ENCODE measurements around the gene ANKFN1.

ANKFN1 gene

GRCh38 chr17:56489980-56490379, 336.7 kb downstream of the ANKFN1 start:
- TF ChIP-seq CTCF (IDR thresholded peaks at IDR 0.05; ENCODE audit: low read depth, low read length): no peak
- H3K4me3 ChIP-seq (replicated peaks in 1 of 2; ENCODE audit: low read depth in 2 of 2, low read length in 2 of 2): no peak overlapping the region
- no peak for DNase-seq (ENCODE audit: low read depth in 2 of 2)

GRCh38 chr17:56495556-56495955, 342.3 kb downstream of the ANKFN1 start:
- no peak for DNase-seq (ENCODE audit: low read depth in 2 of 2)
- no peak for TF ChIP-seq CTCF (IDR thresholded peaks at IDR 0.05; ENCODE audit: low read depth, low read length)
- H3K4me3 ChIP-seq (replicated peaks in 1 of 2; ENCODE audit: low read depth in 2 of 2, low read length in 2 of 2): no peak overlapping the region

DNA sequence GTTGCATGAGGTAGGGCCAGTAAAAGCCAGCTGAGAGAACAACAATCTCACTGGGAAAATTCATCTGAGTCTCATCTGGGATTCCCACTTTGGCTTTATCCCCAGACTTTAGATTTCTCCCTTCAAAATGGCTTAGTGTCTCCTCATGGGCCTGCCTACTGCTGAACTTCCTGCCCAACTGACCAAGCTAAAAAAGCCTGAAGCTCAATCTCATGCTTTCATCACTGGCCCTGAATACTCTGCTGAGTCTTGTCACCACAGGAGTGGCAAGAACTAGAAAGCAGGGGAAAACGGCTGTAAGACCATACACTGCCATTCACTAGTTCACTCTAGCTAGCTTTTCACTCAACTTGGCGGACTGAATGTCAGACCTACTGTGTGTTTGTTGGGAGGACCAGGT, 343.9 kb downstream of the ANKFN1 start:
- DNase-seq (ENCODE audit: low read depth in 2 of 2): no peak
- no peak for TF ChIP-seq CTCF (IDR thresholded peaks at IDR 0.05; ENCODE audit: low read depth, low read length)
- H3K4me3 ChIP-seq (replicated peaks in 1 of 2; ENCODE audit: low read depth in 2 of 2, low read length in 2 of 2): no peak overlapping the region

GRCh38 chr17:56499799-56500388, 346.6 kb downstream of the ANKFN1 start:
- no peak for TF ChIP-seq CTCF (IDR thresholded peaks at IDR 0.05; ENCODE audit: low read depth, low read length)
- peak; percentile 7 to 38 for DNase-seq (ENCODE audit: low read depth in 2 of 2)
- no peak overlapping the region for H3K4me3 ChIP-seq (replicated peaks in 1 of 2; ENCODE audit: low read depth in 2 of 2, low read length in 2 of 2)

- DNase-seq (ENCODE audit: low read depth in 2 of 2): no peak
- no peak overlapping the region for H3K4me3 ChIP-seq (replicated peaks in 1 of 2; ENCODE audit: low read depth in 2 of 2, low read length in 2 of 2)
- TF ChIP-seq CTCF (IDR thresholded peaks at IDR 0.05; ENCODE audit: low read depth, low read length): no peak
Measured at GRCh38 chr17:56502120-56502654, 348.9 kb downstream of the ANKFN1 start.

DNA sequence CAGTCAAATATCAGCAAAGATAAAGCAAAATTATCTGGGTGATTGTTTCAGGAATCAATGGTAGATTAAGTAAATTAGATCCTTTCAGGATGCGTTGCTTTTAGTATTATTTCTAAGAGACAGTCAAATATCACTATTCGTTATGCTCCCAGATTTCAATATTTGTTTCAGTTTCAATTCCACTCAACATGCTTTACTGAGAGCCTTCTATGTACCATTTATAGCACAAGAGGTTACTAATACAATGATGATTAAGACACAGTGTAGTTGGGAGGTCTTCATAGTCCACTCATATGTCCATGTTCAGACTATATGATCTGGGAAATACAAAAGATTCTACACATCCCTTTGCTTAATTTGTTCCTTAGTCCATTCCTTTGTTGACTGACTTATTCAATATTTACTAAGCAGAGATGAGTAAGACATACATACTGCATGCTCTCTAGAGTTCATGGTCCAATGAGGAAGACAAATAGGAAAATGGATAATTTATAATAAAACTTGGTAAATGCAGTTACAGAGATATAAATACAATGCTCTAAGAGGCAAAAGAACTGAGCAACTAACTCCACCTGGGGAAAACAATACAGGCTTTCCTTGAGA, 352.0 kb downstream of the ANKFN1 start:
- no peak for TF ChIP-seq CTCF (IDR thresholded peaks at IDR 0.05; ENCODE audit: low read depth, low read length)
- no peak for DNase-seq (ENCODE audit: low read depth in 2 of 2)
- H3K4me3 ChIP-seq (replicated peaks in 1 of 2; ENCODE audit: low read depth in 2 of 2, low read length in 2 of 2): no peak overlapping the region
